K562 (cell line): ENCODE results near the gene TTC23L. TPM values are rescaled to one million over a fixed set of nuclear protein-coding genes. Genes with fewer than 3 reads are reported as not detected.
A peak's percentile ranks its signal among the peaks of the same experiment; 100 is the strongest.

Experiments
- ATF7 ChIP-seq: fragments of 450-650 bp; IDR thresholded peaks from 2 replicates; pipeline ENCODE4 v1.7.1; 2014; ENCODE audit warnings: mild to moderate bottlenecking, moderate library complexity
- BRD4 ChIP-seq: fragments of 200-600 bp; sonication (generic); IDR thresholded peaks from 2 replicates; pipeline ENCODE4 v1.6.1; 2017; ENCODE audit warnings: inconsistent platforms
- CGGBP1 ChIP-seq: fragments of 250-450 bp; sonication (Bioruptor Pico); IDR thresholded peaks from 2 replicates; pipeline ENCODE4 v1.9.0; 2021; ENCODE audit warnings: mild to moderate bottlenecking
- CHD1 ChIP-seq: fragments of 200-600 bp; sonication (generic); IDR thresholded peaks from one replicate; pipeline ENCODE4 v1.6.1; 2012; ENCODE audit warnings: mild to moderate bottlenecking, moderate library complexity, low read length, inconsistent platforms
- CSDE1 ChIP-seq, 2 experiments: fragments of 450-650 bp; IDR thresholded peaks; 2 replicates each; pipeline ENCODE4 v1.6.1; 2016; ENCODE audit warnings: mild to moderate bottlenecking in 1 of 2
- DPF2 ChIP-seq: fragments of 450-650 bp; IDR thresholded peaks from 2 replicates; pipeline ENCODE4 v1.6.1; 2016
- E2F1 ChIP-seq: sonication (generic); formaldehyde crosslinking; IDR thresholded peaks from 2 replicates; pipeline ENCODE4 v1.8.1; 2023; ENCODE audit warnings: mild to moderate bottlenecking, missing genetic modification reagents, moderate library complexity
- MBD2 ChIP-seq: sonication (generic); IDR thresholded peaks from 2 replicates; pipeline ENCODE4 v1.6.1; 2016; ENCODE audit warnings: low read depth, borderline replicate concordance
- PML ChIP-seq: IDR thresholded peaks from 2 replicates; pipeline ENCODE4 v1.6.1; 2012; ENCODE audit warnings: low read length, inconsistent platforms
- POLR2A ChIP-seq: fragments of 450-650 bp; conservative IDR thresholded peaks from 2 replicates; pipeline ENCODE4 v1.6.1; 2016
- RAD51 ChIP-seq: fragments of 450-650 bp; IDR thresholded peaks from 2 replicates; pipeline ENCODE4 v1.7.1; 2016; ENCODE audit warnings: low read depth, mild to moderate bottlenecking, borderline replicate concordance
- SRSF3 ChIP-seq: fragments of 200-400 bp; formaldehyde crosslinking; IDR thresholded peaks from 2 replicates; pipeline ENCODE4 v1.6.1; 2016; ENCODE audit warnings: mild to moderate bottlenecking, low read length, moderate library complexity; ENCODE audit not compliant: insufficient read depth
- TAL1 ChIP-seq: fragments of 450-650 bp; IDR thresholded peaks from 2 replicates; pipeline ENCODE4 v1.6.1; 2016; ENCODE audit warnings: mild to moderate bottlenecking
- TEAD4 ChIP-seq, 2 experiments: sonication (generic) in 1 of 2; formaldehyde crosslinking in 1 of 2; IDR thresholded peaks; 2 replicates each; pipeline versions ENCODE4 v1.6.1 to v1.8.0; 2012 to 2022; ENCODE audit warnings: borderline replicate concordance in 1 of 2, inconsistent platforms in 1 of 2, low read length in 1 of 2, mild to moderate bottlenecking in 1 of 2, missing genetic modification reagents in 1 of 2
- U2AF1 ChIP-seq: fragments of 200-400 bp; formaldehyde crosslinking; optimal IDR thresholded peaks from 2 replicates; pipeline ENCODE3; 2017; ENCODE audit warnings: mild to moderate bottlenecking, low read depth, low read length, moderate library complexity
- WHSC1 ChIP-seq: IDR thresholded peaks from one replicate; pipeline ENCODE4 v1.6.1; 2012; ENCODE audit warnings: low read length, control low read depth, inconsistent platforms
- ZBED1 ChIP-seq: IDR thresholded peaks from 2 replicates; pipeline ENCODE4 v1.6.1; 2014
- ZNF143 ChIP-seq: sonication (generic); formaldehyde crosslinking; IDR thresholded peaks from 2 replicates; pipeline ENCODE4 v1.9.0; 2022; ENCODE audit warnings: mild to moderate bottlenecking, missing genetic modification reagents
- ZNF518B ChIP-seq: fragments of 250-450 bp; sonication (Bioruptor Pico); IDR thresholded peaks from 2 replicates; pipeline ENCODE4 v1.5.0; 2021; ENCODE audit warnings: mild to moderate bottlenecking, moderate library complexity
- ZNF778 ChIP-seq: fragments of 450-650 bp; formaldehyde crosslinking; IDR thresholded peaks from 2 replicates; pipeline ENCODE4 v1.4.0; 2020; ENCODE audit warnings: mild to moderate bottlenecking, moderate library complexity
- polyA plus RNA-seq, 8 experiments: library from polyadenylated mRNA; depleted of rRNA in 4 of 8; stranded (reverse) in 5 of 8; unstranded in 3 of 8; fragments of >200 nt; fragmentation: Nextera tagmentation in 2 of 8; fragmentation: Illumina TruSeq in 1 of 8; extraction: Ambion mirVana in 2 of 8; extraction: Trizol in 1 of 8; gene quantifications; 2 replicates each; pipeline versions ENCODE4 v1.2.1 to v1.2.3, GENCODE V29; 2011 to 2014; ENCODE audit warnings: inconsistent platforms in 1 of 8, missing spikeins in 1 of 8
- total RNA-seq, 7 experiments: library from RNA; depleted of rRNA in 6 of 7; stranded (reverse); fragments of >200 nt in 6 of 7; fragmentation: Illumina TruSeq in 2 of 7; extraction: Trizol in 2 of 7; gene quantifications; 2 replicates each; pipeline versions ENCODE4 v1.2.1 to v1.2.3, GENCODE V29; 2011 to 2021; ENCODE audit warnings: low replicate concordance in 1 of 7
- TF ChIP-seq, protein P1 (sequence below): fragments of 450-650 bp; IDR thresholded peaks from 2 replicates; pipeline ENCODE4 v1.7.0; 2016; ENCODE audit warnings: borderline replicate concordance
- TF ChIP-seq, protein P2 (sequence below): IDR thresholded peaks from 2 replicates; pipeline ENCODE4 v1.6.1; 2014; ENCODE audit warnings: antibody characterized with exemption

Gene TTC23L
- total and polyA plus RNA-seq, 9 of the 15 experiments (the other 6 are each of a cell fraction or from before 2014, with no cell fraction given) = 0.03 to 0.32 (median 0.14) TPM; not detected in 2

- TF ChIP-seq ZNF518B (CRISPR knock-in tag) = no peak
- TF ChIP-seq, protein P1, sequence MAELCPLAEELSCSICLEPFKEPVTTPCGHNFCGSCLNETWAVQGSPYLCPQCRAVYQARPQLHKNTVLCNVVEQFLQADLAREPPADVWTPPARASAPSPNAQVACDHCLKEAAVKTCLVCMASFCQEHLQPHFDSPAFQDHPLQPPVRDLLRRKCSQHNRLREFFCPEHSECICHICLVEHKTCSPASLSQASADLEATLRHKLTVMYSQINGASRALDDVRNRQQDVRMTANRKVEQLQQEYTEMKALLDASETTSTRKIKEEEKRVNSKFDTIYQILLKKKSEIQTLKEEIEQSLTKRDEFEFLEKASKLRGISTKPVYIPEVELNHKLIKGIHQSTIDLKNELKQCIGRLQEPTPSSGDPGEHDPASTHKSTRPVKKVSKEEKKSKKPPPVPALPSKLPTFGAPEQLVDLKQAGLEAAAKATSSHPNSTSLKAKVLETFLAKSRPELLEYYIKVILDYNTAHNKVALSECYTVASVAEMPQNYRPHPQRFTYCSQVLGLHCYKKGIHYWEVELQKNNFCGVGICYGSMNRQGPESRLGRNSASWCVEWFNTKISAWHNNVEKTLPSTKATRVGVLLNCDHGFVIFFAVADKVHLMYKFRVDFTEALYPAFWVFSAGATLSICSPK = no peak
- TF ChIP-seq ZNF143 (CRISPR knock-in tag) = no peak
- peak; percentile 81 for TF ChIP-seq E2F1 (CRISPR knock-in tag)
- TF ChIP-seq, protein P2, sequence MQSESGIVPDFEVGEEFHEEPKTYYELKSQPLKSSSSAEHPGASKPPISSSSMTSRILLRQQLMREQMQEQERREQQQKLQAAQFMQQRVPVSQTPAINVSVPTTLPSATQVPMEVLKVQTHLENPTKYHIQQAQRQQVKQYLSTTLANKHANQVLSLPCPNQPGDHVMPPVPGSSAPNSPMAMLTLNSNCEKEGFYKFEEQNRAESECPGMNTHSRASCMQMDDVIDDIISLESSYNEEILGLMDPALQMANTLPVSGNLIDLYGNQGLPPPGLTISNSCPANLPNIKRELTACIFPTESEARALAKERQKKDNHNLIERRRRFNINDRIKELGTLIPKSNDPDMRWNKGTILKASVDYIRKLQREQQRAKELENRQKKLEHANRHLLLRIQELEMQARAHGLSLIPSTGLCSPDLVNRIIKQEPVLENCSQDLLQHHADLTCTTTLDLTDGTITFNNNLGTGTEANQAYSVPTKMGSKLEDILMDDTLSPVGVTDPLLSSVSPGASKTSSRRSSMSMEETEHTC = no peak
- TF ChIP-seq CHD1 = no peak
- no peak for TF ChIP-seq CSDE1 (IDR thresholded peaks at IDR 0.05)
- no peak; the same call in none of the 2 replicates for TF ChIP-seq POLR2A
- no peak for TF ChIP-seq WHSC1
- no peak for TF ChIP-seq PML
- no peak for TF ChIP-seq CGGBP1 (CRISPR knock-in tag)
- TF ChIP-seq RAD51 = no peak
- TF ChIP-seq ATF7 = peak; percentile 62
- no peak for TF ChIP-seq ZNF778 (CRISPR knock-in tag)
- no peak for TF ChIP-seq ZBED1
- peak; percentile 53; the same call in 1 of the 2 replicates for TF ChIP-seq DPF2
- TF ChIP-seq U2AF1 = no peak
- no peak for TF ChIP-seq TAL1
- no peak for TF ChIP-seq BRD4
- TF ChIP-seq SRSF3 = no peak
- TF ChIP-seq TEAD4 (IDR thresholded peaks at IDR 0.05; ENCODE audit: low read length) = no peak
- no peak for TF ChIP-seq TEAD4 (CRISPR knock-in tag; IDR thresholded peaks at IDR 0.05; ENCODE audit: borderline replicate concordance)
- no peak; the same call in 1 of the 2 replicates for TF ChIP-seq MBD2
These were observed 90.3 kb downstream of the TTC23L start, which contains the start of gene DNAJC21 (continued) for GRCh38 chr5:34929134-34929719.
